Adrenal gland (tissue), 5 donors: ENCODE data around the gene CNGB1.

ENCODE experiments used
- POLR2A ChIP-seq, 2 donors: fragments of 450-650 bp; IDR thresholded peaks; one replicate each; pipeline ENCODE4 v1.6.1; 2017; ENCODE audit warnings: antibody characterized with exemption in 2 of 2, mild to moderate bottlenecking in 2 of 2, moderate library complexity in 1 of 2
- TF ChIP-seq, protein P1 (sequence below), 6 experiments: fragments of 450-650 bp in 4 of 6; fragments of 200-600 bp in 2 of 6; sonication (generic) in 1 of 6; IDR thresholded peaks; 1 replicate in 5 of 6; 2 replicates in 1 of 6; pipeline versions ENCODE4 v1.5.1 to v1.8.0; 2016 to 2021; ENCODE audit warnings: antibody characterized with exemption in 6 of 6, mild to moderate bottlenecking in 2 of 6, moderate library complexity in 1 of 6
- donor health status: DM: no; HTN: no; CAD: no.

DNA sequence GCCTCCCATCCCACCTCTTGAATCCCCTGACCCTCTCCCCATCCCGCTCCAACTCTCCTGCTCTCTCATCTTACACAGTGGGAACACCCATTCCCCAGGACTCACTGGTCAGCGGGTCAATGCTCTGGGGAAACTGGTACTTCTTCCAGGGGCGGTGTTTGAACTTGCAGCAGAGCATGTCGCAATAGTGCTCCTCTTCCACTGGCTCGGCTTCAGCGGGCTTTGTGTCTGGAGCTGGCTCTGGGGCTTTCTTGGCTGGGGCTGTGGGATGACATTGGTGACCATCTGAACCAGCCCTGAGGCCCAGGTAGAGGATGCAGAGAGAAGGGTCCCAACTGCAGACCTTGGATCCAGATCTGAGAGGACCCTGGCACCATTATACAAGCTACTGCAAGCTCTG lies 51.9 kb downstream of the CNGB1 start:
- TF ChIP-seq, protein P1, sequence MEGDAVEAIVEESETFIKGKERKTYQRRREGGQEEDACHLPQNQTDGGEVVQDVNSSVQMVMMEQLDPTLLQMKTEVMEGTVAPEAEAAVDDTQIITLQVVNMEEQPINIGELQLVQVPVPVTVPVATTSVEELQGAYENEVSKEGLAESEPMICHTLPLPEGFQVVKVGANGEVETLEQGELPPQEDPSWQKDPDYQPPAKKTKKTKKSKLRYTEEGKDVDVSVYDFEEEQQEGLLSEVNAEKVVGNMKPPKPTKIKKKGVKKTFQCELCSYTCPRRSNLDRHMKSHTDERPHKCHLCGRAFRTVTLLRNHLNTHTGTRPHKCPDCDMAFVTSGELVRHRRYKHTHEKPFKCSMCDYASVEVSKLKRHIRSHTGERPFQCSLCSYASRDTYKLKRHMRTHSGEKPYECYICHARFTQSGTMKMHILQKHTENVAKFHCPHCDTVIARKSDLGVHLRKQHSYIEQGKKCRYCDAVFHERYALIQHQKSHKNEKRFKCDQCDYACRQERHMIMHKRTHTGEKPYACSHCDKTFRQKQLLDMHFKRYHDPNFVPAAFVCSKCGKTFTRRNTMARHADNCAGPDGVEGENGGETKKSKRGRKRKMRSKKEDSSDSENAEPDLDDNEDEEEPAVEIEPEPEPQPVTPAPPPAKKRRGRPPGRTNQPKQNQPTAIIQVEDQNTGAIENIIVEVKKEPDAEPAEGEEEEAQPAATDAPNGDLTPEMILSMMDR (IDR thresholded peaks at IDR 0.05), result no peak
- TF ChIP-seq POLR2A (IDR thresholded peaks at IDR 0.05), result no peak
